BE2C (cell line): ENCODE measurements around the gene CROCC2.

Experiments
- DNase-seq: peaks from one replicate; pipeline ENCODE4 v3.0.0-alpha.2; 2020
- H3K27me3 ChIP-seq: fragments of 250-450 bp; sonication (Bioruptor Pico); 2 replicates; pipeline ENCODE4 v1.5.1; 2020; ENCODE audit warnings: mild to moderate bottlenecking
- H3K36me3 ChIP-seq: fragments of 250-450 bp; sonication (Bioruptor Pico); 2 replicates; pipeline ENCODE4 v1.5.1; 2020; ENCODE audit warnings: mild to moderate bottlenecking
- H3K4me1 ChIP-seq: fragments of 250-450 bp; sonication (Bioruptor Pico); 2 replicates; pipeline ENCODE4 v1.5.1; 2020
- H3K4me3 ChIP-seq: 2 replicates; pipeline ENCODE4 v1.5.1; 2011; ENCODE audit warnings: low read depth, low read length
- H3K9me3 ChIP-seq: fragments of 250-450 bp; sonication (Bioruptor Pico); 2 replicates; pipeline ENCODE4 v1.5.1; 2020
- CTCF ChIP-seq: IDR thresholded peaks from 2 replicates; pipeline ENCODE4 v1.5.1; 2012; ENCODE audit warnings: mild to moderate bottlenecking, low read depth, low read length

The CROCC2 gene

GRCh38 chr2:240903191-240904060 lies 2.7 kb upstream of the CROCC2 start:
- no peak overlapping the region for H3K4me3 ChIP-seq
- no peaks in the 10 kb centered on the region for H3K27me3 ChIP-seq
- no peaks in the 10 kb centered on the region for H3K9me3 ChIP-seq
- H3K36me3 ChIP-seq: no peaks in the 10 kb centered on the region
- DNase-seq: no peak
- no peak for TF ChIP-seq CTCF
- H3K4me1 ChIP-seq: no peaks in the 10 kb centered on the region

GRCh38 chr2:240904216-240905175 lies 1.6 kb upstream of the CROCC2 start:
- Histone ChIP-seq H3K4me1 (no peaks in the 10 kb centered on the region), H3K36me3 (no peaks in the 10 kb centered on the region), H3K27me3 (no peaks in the 10 kb centered on the region), H3K4me3 (no peak overlapping the region), H3K9me3 (no peaks in the 10 kb centered on the region)
- no peak for TF ChIP-seq CTCF
- no peak for DNase-seq

- no peak overlapping the region for H3K4me3 ChIP-seq
- no peaks in the 10 kb centered on the region for H3K4me1 ChIP-seq
- H3K36me3 ChIP-seq: no peaks in the 10 kb centered on the region
- DNase-seq: no peak
- no peaks in the 10 kb centered on the region for H3K9me3 ChIP-seq
- TF ChIP-seq CTCF: no peak
- H3K27me3 ChIP-seq: no peaks in the 10 kb centered on the region
Measured at GRCh38 chr2:240905176-240905781, 857 bp upstream of the CROCC2 start.

GRCh38 chr2:240906911-240907590 lies 915 bp downstream of the CROCC2 start:
- Histone ChIP-seq H3K4me1 (no peaks in the 10 kb centered on the region), H3K4me3 (no peak overlapping the region), H3K27me3 (no peaks in the 10 kb centered on the region), H3K36me3 (no peaks in the 10 kb centered on the region), H3K9me3 (no peaks in the 10 kb centered on the region)
- TF ChIP-seq CTCF: no peak
- DNase-seq: no peak

- Histone ChIP-seq H3K27me3 (no peaks in the 10 kb centered on the region), H3K36me3 (no peaks in the 10 kb centered on the region), H3K4me3 (no peak overlapping the region), H3K4me1 (no peaks in the 10 kb centered on the region), H3K9me3 (no peaks in the 10 kb centered on the region)
- DNase-seq: no peak
- no peak for TF ChIP-seq CTCF
Measured at GRCh38 chr2:240909216-240909974, 3.3 kb downstream of the CROCC2 start.
